NB4 (cell line): ENCODE measurements around the gene HBE1.

Experiments used
- MYC ChIP-seq: IDR thresholded peaks from 2 replicates; pipeline ENCODE4 v1.6.1; 2011; ENCODE audit warnings: low read depth, low read length
- POLR2A ChIP-seq: IDR thresholded peaks from 2 replicates; pipeline ENCODE4 v1.6.1; 2011; ENCODE audit warnings: mild to moderate bottlenecking; ENCODE audit not compliant: insufficient read length; ENCODE audit errors: extremely low read depth
- TF ChIP-seq, protein P1 (sequence below): IDR thresholded peaks from one replicate; pipeline ENCODE4 v1.5.1; 2012; ENCODE audit warnings: low read depth, low read length
- TF ChIP-seq, protein P2 (sequence below): IDR thresholded peaks from 2 replicates; pipeline ENCODE4 v1.6.1; 2011; ENCODE audit warnings: low read depth, low read length

DNA sequence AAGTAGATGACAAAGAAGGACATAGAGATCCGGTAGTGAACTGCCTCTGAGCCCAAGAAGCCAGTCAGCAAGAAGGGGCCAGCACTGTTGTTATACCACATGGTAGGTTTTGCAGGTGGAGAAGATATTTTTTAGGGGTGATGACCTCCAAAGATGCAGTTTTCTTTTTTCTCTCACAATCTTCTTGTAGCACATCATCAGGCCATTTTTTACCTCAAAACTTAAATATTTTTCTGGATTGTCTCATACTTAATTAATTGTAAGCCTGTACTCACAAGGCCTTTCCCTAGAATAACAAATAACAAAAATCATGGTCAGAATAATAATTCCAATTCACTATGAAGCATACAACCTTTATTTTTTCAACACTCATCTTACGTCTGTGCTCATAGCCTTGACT, 32.1 kb upstream of the HBE1 start, which contains the start of gene OR51B4:
- TF ChIP-seq, protein P1, sequence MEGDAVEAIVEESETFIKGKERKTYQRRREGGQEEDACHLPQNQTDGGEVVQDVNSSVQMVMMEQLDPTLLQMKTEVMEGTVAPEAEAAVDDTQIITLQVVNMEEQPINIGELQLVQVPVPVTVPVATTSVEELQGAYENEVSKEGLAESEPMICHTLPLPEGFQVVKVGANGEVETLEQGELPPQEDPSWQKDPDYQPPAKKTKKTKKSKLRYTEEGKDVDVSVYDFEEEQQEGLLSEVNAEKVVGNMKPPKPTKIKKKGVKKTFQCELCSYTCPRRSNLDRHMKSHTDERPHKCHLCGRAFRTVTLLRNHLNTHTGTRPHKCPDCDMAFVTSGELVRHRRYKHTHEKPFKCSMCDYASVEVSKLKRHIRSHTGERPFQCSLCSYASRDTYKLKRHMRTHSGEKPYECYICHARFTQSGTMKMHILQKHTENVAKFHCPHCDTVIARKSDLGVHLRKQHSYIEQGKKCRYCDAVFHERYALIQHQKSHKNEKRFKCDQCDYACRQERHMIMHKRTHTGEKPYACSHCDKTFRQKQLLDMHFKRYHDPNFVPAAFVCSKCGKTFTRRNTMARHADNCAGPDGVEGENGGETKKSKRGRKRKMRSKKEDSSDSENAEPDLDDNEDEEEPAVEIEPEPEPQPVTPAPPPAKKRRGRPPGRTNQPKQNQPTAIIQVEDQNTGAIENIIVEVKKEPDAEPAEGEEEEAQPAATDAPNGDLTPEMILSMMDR = no peak
- TF ChIP-seq POLR2A = no peak
- TF ChIP-seq, protein P2, sequence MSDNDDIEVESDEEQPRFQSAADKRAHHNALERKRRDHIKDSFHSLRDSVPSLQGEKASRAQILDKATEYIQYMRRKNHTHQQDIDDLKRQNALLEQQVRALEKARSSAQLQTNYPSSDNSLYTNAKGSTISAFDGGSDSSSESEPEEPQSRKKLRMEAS = no peak
- no peak for TF ChIP-seq MYC
